Right renal cortex interstitium (tissue), 3 donors: ENCODE measurements around the gene AIFM2. TPM values are rescaled to one million over a fixed set of nuclear protein-coding genes. Genes with fewer than 3 reads are reported as not detected.
A peak's percentile ranks its signal among the peaks of the same experiment; 100 is the strongest.

Experiments
- DNase-seq, 3 donors: peaks; one replicate each; pipeline ENCODE4 v3.0.0-alpha.2; 2013; ENCODE audit warnings: low read depth in 3 of 3, low spot score in 2 of 3
- polyA plus RNA-seq, 3 donors: library from polyadenylated mRNA; unstranded; fragments of 120-200 nt; gene quantifications; one replicate each; pipeline ENCODE4 v1.2.1, GENCODE V29; 2013; ENCODE audit not compliant: insufficient read length in 3 of 3

Gene AIFM2
- polyA plus RNA-seq, 3 donors = 4.5 to 4.7 (median 4.6) TPM

DNA sequence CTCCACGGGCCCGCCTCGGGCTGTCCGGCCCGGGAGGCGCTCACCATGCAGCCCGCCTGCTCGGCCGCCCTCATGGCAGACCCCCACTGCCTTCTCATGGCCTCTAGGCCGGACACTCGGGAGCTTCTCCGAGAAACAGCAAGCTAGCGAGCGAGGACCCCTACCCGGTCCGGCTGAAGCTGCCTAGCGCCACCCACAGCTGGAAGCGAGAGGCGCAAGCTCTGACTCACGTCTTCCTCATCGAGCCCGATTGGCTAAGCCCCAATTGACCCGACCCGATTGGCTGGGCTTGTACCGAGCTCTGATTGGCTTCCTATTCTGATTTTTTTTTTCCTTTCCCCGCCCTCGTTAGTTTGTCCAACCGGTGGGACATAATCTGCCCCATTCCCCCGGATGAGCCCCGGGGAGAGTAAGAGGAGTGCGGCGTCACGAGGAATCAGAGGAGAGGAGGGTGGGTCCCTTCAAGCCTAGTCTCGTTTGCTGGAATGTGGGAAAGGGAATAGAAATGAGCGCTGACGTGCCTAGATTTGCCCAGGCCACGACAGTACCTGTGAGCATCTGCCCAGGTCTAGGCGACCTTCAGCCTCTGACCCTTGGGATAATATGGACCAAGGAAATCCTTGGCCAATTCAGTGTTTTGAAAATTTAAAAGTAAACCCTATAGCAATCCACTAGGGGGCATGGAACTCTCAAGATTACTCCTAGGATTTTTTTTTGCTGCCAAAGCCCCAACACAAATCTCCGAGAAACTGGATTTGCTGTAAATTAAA, 14.0 kb upstream of the AIFM2 start, which contains the start of gene TYSND1:
TSS of gene TYSND1 (minus strand) at position 212 of the 770 bp plus-strand sequence. CDS start at position 98, 114 bp downstream.
- DNase-seq = peak; percentile 96 to 97 (median 97)

DNA sequence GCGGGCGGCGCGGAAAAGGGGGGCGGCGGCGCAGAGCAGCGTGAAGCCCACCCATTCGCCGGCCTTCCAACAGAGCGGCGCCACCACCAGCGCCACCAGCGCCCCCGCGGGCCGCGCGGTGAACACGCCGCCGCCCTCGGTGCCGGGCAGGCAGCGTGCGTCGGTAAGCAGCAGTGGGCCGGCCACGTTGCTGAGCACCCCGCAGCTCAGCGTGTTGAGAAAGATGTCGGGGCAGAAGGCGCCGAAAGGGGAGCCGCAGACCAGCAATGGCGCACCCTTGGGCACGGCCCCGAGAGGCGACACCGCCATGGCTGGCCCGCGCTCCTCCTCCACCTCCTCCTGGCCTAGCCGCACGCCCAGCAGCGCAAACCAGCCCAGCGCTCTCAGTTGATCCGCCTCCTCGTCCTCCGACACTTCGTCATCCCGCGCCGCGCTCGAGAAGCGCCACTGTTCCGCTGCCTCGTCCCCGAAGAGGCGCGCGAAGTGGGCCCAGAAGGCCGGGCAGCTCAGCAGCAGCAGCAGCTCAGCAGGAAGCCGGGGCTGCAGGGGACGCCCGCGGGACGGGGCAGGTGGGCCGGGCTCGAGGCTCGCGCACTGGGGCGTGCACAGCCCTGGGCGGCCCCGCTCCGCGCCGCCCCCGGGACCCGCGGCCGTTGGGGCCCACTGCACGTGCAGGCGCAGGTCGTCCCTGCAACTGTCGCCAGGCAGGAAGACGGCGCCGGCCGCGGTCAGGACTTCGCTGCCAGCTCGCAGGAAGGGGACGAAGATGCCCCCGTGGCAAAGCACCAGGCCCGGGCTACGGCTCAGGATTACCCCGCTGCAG, 13.3 kb upstream of the AIFM2 start:
- peak in 2 of 3 donors; percentile 27 to 45 for DNase-seq

DNA sequence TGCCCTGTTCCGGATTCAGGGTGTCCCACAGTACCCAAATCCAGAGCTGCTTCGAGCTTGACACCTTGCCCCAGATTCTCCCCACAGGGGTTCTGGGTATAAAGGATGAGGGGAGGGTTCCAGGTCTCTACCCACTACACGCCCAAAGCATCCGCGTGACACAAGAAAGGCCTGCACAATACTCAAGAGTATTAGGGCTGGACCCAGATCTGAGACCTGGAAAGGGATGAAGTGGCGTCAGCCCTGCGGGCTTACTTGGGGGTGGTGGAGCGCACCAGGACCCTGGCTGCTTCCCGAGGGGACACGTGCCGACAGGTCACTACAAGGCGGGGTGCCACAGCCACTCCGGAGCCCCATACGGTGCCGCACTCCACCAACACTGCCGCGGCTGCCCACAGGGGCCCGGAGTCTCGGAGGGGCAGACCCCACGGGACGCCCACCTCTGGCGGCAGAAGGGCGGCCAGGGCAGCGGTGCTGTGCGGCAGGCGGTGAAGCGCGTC, 12.6 kb upstream of the AIFM2 start:
- peak in 1 of 3 donors; percentile 10 for DNase-seq

DNA sequence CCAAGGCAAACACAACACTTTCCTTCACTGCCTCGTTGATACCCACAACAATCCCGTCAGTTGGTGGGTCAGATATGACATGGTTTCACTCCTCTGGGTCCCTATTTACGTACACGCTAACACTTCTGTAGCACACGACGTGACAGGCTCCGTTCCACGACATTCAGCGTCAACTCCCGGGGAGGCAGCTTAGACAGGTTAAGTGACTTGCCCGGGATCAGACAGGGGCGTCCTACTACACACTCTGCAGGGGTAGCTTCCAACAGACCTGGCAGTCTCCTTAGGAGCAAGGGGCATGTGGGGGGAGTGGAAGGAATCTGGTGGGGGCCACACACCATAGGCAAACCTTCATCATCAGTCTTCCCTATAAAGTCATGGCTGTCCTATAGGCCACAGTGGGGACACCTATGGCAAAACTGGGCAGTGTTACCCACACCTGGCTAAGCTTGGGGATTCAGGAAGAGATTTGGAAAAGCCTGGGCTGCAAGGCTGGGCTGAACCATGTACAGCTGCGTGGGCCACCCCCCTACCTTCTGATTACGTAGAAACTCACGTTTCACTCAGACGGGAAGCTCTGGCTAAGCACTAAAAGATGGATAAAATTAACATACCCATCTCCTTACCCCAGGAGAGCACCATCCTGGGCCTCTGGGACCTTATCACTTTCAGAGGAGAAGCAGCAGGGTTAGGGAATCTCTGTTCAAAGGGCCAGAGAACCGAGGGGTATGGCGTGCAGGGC, 11.9 kb upstream of the AIFM2 start:
- DNase-seq = no peak

DNA sequence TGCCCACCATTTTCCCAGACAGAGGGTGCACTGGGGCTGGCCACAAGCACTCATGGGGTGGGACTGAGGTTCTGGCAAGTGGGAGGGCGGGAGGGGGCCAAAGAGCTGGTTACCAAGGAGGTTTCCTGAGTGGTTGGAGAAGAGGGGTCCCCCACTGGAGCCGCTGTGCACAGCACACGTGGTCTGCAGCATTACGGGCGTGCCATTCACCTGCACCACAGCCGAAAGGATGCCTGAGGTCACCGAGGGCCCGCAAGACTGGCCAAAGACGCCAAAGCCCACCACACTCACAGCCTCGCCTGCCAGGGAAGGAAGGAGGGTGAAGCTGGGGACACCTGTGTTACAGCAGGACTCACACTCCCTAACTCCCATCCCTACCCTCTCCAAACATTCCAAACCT, 9.9 kb upstream of the AIFM2 start:
- DNase-seq = no peak

DNA sequence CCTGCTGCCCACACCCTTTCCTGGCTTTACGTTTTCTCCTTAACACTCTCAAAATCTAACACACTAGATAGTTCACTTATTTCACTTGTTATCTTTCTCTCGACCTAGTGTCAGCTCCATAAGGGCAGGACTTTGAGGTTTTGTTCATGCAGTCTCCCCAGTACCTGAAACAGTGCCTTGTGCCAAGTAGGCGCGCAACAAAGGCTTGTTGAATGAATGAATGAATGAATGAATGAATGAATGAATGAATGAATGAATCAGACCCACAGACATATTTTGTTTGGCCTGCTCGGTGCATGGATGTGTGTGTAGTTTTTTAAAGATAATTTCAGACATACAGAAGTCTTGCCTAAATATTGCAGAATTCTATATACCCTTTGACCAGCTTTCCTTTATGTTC, 7.7 kb upstream of the AIFM2 start:
- DNase-seq = no peak

DNA sequence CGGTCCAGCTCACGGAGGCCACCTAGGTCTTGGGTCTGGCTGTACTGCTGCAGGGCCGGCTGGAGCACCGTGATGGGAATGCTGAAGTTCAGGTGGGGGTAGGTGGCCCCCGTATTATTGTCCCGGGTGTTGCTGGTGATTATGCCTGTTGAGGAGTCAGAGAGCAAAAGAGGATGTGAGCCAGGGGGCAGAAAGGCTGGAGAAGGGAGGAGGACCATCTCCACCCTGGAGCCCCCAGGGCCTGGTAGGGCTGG, 7.3 kb upstream of the AIFM2 start:
- DNase-seq = no peak

DNA sequence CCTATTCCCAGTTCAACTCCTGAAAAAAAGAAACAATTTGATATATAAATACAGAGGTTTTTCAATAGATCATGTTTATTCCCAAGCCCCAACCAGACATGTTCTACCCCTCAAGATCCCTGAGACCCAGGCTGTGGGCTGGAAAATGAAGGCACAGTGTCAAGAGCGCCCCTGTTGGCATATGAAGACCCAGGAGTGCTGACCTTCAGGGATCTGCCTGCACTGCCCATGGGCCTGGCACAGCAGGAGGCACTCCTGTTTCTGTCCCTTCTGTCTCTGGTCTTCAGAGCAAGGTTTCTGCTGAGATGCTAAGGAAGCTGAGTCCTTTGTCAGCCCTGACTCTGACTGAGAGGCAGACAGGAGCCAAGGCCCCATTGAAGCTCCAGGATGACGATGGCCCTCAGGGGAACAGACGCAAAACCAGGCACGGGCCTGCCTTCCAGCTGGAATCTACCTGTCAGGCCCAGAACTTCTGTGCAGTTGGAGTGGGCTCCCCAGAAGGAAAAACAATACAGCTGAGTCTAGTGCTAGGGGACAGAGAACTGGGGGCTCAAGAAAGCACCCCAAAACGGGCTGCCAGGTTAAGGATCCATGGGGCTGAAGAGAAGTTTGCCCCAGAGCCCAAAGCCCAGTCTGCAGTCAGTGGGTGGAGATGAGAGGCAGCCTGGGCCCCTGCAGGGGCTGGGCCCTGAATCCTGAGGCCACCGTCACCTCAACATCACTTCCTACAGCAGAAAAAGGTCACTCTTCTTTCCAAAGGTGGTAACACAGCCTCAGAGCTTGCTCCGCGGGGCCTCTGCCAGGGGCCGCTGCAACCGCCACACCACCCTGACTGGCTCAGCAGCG, 6.7 kb upstream of the AIFM2 start:
- no peak for DNase-seq

DNA sequence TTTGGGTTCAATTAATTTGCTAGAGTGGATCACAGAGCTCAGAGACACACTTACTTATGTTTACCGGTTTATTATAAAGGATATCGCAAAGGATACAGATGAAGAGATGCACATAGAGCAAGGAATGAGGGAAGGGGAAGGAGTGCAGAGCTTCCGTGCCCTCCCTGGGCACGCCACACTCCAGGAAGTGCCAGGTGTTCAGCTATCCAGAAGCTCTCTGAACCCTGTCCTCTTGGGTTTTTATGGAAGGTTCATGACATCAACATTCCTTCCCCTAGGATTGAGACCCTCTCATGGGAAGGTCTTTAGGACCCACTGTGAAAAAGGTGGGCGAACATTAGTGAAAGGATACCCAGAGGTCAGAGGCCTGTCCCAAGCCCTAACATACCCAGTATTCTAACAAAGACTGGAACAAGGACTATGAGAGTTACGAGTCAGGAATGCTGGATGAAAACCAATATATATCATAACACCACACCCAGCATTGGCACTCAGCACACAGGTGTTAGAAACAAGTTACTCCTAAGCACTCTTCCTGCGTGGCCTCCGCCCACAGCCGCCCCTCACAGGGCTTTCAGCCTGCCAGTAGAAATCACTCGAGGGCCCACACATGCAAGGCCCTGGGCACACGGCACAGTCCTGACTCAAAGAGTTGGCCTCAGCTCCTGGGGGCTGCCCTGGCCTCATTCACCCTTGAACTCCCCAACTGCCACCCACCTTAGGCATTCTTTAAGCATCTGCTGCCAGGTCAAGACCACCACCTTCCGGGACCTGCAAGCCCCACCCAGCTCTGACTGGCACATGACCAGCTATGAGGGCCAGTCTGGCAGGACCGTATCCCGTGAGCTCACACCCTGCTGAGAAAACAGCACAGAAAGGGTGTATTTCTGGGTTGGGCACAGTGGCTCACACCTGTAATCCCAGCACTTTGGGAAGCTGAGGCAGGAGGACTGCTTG, 5.6 kb upstream of the AIFM2 start:
- no peak for DNase-seq

DNA sequence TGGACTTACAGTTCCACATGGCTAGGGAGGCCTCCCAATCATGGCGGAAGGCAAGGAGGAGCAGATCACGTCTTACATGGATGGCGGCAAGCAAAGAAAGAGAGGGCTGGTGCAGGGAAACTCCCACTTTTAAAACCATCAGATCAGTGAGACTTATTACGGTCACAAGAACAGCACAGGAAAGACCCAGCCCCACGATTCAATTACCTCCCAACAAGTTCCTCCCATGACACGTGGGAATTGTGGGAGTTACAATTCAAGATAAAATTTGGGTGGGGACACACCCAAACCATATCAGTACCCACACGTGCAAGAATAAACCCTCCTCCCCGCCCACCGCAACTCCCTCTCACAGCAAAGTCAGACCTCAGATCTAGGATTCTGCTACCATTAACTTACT, 4.5 kb upstream of the AIFM2 start:
- DNase-seq = no peak

DNA sequence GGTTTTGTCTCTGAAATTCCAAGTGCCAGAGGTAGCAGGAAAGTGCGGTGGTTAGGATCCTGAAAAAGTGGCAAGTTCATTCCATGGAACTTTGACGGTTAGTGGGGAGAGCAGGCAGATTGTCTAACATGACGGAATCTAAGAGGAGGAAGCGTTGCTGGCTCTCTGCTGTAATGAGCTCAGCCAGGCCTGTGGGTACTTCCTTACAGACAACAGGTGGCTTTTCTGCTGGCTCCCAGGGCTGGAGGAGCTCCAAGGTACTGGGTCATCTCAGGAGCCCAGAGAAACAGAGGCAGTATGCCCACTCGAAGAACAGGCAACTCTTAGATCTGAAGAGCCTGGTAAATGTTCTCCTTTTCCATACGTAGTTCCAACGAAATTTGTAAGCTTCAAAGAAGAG, 3.1 kb upstream of the AIFM2 start:
- no peak for DNase-seq

DNA sequence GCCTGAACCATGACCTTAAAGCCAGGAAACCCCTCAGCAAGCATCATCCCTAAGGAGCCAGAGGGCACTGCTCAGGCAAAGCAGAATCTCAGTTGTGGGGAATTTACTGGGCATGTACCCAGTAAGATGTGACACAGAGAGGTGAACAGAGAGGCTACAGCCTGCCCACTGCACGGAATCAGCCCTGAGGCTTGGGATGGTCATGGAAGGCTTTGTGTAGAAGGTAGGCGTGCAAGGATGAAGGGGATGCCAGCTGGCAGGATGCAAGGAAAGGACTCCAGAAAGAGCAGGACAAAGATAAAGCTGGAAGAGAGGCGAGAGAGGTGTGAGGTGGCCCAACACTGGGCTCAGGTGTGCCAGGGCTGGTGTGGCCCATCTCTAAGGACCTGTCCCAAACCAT, 2.4 kb upstream of the AIFM2 start:
- no peak for DNase-seq

DNA sequence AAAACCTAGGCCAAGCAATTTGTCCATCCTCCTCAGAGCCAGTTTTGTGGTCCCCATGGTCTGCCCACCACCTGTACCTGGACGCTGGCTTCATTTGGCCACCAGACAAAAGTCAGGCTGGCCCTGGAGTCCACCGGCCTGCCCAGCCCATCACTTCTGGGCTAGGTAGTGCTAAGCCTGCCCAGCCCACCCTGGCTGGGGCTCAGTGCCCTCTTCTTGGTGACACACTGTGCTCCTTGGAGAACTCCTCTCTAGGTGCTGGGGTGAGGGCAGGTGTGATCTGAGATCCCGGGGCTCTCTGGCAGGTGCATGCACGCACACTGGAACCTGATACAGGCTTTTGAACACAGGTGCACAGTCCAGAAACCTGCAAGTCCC, 1.1 kb downstream of the AIFM2 start:
- no peak for DNase-seq

DNA sequence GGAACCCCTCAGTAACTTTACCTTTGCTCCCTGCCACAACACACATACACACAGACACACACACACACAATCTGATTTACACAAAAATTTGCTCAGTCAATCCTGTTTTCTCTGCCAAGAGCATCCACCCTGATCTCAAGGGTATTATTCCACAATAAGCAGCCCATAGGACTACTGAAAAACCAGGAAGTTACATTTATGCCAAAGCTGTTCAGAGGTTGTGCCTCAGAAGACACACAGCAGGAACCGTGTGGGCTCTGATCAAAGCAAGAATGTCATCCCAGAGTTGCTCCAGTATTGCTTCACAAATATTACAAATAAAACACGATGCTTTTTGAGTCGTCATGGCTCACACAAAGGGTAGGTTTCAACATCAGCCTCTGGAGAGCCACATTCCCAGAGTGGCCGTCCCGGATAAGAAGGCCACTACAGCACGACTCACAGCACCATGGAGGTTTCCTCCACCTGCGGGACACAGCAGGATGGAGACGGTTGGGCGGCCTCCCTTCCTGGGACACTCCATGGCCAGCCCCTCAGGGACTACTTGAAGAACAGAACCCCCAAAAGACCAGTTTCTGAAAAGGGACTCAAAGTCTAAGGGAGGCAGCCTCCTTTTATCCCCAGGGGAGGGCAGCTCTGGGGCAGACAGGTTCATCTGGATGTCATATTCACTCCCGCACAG, 1.6 kb downstream of the AIFM2 start:
- DNase-seq = no peak

DNA sequence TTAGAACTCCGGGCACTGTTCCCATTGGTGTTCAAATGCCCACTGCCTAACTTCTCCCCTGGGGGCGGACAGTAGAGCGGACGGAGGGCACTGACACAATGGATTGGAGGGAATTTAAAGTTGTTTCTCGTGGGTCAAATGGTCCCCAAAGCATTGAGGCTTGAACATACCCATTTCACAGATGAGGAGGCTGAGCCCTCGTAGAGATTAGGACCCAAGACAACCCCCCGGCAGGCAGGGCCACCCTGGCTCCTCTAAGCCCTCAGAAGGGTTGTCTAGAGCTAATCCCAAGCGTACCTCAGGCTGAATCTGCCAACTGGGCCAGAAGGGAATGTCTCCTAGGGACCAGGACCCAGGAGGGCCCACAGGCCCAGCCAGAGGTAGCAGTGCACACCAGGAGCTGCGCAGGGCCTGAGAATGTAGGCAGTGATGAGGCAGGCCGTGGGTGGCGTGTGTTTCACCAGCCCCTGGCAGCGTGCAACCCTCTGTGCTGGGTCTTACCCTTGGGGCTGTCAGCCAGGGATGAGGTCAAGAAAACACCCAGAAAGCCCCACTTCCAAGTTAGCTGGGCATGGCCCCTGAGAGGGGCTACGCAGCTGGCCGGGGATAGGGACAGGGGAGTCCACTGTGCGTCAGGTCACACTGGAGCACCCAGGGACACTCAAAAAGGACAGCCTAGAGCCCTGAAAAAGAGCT, 5.8 kb downstream of the AIFM2 start:
- DNase-seq = no peak

DNA sequence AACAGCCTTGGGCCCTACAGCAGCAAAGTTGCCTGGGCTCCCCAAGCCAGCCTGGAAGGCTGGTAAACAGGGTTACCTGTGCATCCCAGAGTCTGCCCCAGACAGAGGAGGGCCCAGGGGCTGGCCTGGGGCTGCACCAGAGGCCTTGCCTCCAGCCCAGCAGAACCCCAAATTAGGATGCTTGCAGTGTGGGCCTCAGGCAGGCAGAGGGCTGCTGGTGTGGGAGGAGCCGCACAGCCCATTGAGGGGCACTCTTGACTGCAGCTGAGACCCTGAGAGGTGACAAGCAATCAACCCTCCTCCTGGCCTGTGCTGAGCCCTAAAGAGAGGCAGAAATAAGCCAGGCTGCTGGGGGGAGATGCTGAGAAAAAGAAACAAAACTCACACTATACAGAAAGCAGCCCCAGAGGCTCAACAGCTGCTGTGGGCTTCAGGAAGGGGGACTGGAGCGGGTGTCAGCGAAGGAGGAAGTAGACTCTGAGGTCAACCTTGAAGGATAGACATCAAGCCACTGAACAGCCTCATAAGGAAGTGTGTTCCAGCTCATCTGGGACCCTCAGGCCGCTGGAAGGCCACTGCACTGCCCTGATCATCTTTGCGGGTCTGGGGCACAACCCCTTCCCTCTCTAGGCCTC, 6.6 kb downstream of the AIFM2 start:
- DNase-seq = no peak

DNA sequence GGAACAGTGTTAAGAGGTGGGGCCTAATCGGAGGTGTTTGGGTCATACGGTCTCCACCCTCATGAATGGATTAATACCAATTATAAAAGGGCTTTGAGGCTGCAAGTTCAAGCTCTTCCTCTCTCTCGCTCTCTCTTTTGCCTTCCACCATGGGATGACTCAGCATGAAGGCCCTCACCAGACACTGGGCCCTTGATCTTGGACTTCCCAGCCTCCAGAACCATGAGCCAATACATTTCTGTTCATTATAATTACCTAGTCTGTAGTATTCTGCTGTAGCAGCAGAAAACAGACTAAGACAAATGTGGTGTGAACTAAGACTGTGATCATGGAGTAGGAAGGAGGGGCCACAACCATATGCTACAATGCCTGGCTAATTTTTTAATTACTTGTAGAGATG, 7.7 kb downstream of the AIFM2 start:
- DNase-seq = no peak

DNA sequence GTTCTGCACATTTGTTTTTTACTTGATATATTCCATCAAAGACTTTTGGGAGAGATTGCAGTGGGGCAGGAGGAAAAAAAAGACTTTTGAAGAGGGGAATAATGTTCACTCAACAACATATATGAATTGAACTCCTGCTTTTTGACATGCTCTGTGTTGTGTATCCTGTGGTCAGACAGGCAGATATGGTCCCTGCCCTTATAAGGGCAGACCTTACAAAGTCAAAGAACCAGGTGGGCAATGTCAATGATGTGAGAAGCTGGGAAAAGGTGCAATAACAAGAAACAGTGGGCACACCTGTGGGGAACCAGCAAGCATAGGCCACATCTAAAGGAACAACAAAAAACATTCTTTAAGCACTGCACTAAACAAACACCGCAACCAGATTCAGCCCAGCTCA, 8.2 kb downstream of the AIFM2 start:
- DNase-seq = no peak
